ENCODE results near the gene UBASH3B.

Gene UBASH3B

DNA sequence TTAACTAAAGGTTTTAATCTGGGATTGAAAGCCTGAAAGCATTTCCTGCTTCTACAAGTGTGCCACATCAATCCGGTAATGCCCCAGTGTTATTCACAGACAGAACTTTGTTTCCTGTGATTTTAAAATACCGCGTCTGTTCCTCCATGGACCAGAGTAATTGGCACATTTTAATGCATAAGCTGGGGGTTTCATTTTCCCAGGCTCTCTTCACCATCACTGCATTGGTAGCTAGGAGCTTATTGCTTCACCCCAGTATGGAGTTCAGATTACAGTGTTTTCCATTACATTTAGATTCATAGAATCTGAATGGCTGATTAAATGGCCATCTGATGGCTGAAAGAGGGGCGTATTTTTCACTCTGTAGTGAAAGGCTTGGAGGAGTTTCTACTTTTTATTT lies 157.1 kb downstream of the UBASH3B start:
- Histone ChIP-seq H3K36me3 (ENCODE audit: control insufficient read depth, insufficient read depth, low read length) (no peaks in the 10 kb centered on the region), H3K4me2 (ENCODE audit: low read length) (no peak overlapping the region), H2AFZ (no peak overlapping the region), H3K4me1 (peaks cover 5% of the 10 kb centered on the region), H3K4me3 (ENCODE audit: low read depth, low read length) (no peak overlapping the region), H3K9me3 (ENCODE audit: control insufficient read depth, low read length) (no peaks in the 10 kb centered on the region), H3K27me3 (ENCODE audit: control insufficient read depth, insufficient read depth, low read length) (no peaks in the 10 kb centered on the region), H3K9ac (no peak overlapping the region), H3K79me2 (no peaks in the 10 kb centered on the region), H3K27ac (no peak overlapping the region)
- TF ChIP-seq, protein P1, sequence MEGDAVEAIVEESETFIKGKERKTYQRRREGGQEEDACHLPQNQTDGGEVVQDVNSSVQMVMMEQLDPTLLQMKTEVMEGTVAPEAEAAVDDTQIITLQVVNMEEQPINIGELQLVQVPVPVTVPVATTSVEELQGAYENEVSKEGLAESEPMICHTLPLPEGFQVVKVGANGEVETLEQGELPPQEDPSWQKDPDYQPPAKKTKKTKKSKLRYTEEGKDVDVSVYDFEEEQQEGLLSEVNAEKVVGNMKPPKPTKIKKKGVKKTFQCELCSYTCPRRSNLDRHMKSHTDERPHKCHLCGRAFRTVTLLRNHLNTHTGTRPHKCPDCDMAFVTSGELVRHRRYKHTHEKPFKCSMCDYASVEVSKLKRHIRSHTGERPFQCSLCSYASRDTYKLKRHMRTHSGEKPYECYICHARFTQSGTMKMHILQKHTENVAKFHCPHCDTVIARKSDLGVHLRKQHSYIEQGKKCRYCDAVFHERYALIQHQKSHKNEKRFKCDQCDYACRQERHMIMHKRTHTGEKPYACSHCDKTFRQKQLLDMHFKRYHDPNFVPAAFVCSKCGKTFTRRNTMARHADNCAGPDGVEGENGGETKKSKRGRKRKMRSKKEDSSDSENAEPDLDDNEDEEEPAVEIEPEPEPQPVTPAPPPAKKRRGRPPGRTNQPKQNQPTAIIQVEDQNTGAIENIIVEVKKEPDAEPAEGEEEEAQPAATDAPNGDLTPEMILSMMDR (IDR thresholded peaks at IDR 0.05): no peak

- Histone ChIP-seq H3K9me3 (ENCODE audit: control insufficient read depth, low read length) (no peaks in the 10 kb centered on the region), H3K27ac (no peak overlapping the region), H3K79me2 (no peaks in the 10 kb centered on the region), H3K9ac (no peak overlapping the region), H3K4me3 (ENCODE audit: low read depth, low read length) (no peak overlapping the region), H3K27me3 (ENCODE audit: control insufficient read depth, insufficient read depth, low read length) (no peaks in the 10 kb centered on the region), H3K4me1 (peaks cover 5% of the 10 kb centered on the region), H2AFZ (no peak overlapping the region), H3K36me3 (ENCODE audit: control insufficient read depth, insufficient read depth, low read length) (no peaks in the 10 kb centered on the region), H3K4me2 (ENCODE audit: low read length) (no peak overlapping the region)
- TF ChIP-seq, protein P1 (IDR thresholded peaks at IDR 0.05): no peak
These were observed 157.8 kb downstream of the UBASH3B start for GRCh38 chr11:122813176-122813893.

GRCh38 chr11:122813894-122814270 lies 158.4 kb downstream of the UBASH3B start:
- H3K9ac ChIP-seq: no peak overlapping the region
- no peak overlapping the region for H3K27ac ChIP-seq
- peaks cover 5% of the 10 kb centered on the region for H3K4me1 ChIP-seq
- TF ChIP-seq, protein P1 (IDR thresholded peaks at IDR 0.05): no peak
- no peaks in the 10 kb centered on the region for H3K9me3 ChIP-seq (ENCODE audit: control insufficient read depth, low read length)
- no peak overlapping the region for H2AFZ ChIP-seq
- no peaks in the 10 kb centered on the region for H3K27me3 ChIP-seq (ENCODE audit: control insufficient read depth, insufficient read depth, low read length)
- no peak overlapping the region for H3K4me2 ChIP-seq (ENCODE audit: low read length)
- H3K4me3 ChIP-seq (ENCODE audit: low read depth, low read length): no peak overlapping the region
- no peaks in the 10 kb centered on the region for H3K79me2 ChIP-seq
- no peaks in the 10 kb centered on the region for H3K36me3 ChIP-seq (ENCODE audit: control insufficient read depth, insufficient read depth, low read length)

- no peaks in the 10 kb centered on the region for H3K36me3 ChIP-seq (ENCODE audit: control insufficient read depth, insufficient read depth, low read length)
- no peak overlapping the region for H3K4me2 ChIP-seq (ENCODE audit: low read length)
- no peaks in the 10 kb centered on the region for H3K79me2 ChIP-seq
- peaks cover 5% of the 10 kb centered on the region for H3K4me1 ChIP-seq
- no peaks in the 10 kb centered on the region for H3K9me3 ChIP-seq (ENCODE audit: control insufficient read depth, low read length)
- no peak overlapping the region for H3K4me3 ChIP-seq (ENCODE audit: low read depth, low read length)
- no peak overlapping the region for H2AFZ ChIP-seq
- TF ChIP-seq, protein P1 (IDR thresholded peaks at IDR 0.05): no peak
- H3K27ac ChIP-seq: no peak overlapping the region
- H3K27me3 ChIP-seq (ENCODE audit: control insufficient read depth, insufficient read depth, low read length): no peaks in the 10 kb centered on the region
- H3K9ac ChIP-seq: no peak overlapping the region
These were observed 158.9 kb downstream of the UBASH3B start for GRCh38 chr11:122814401-122814800.

- no peak overlapping the region for H3K4me2 ChIP-seq (ENCODE audit: low read length)
- no peaks in the 10 kb centered on the region for H3K27me3 ChIP-seq (ENCODE audit: control insufficient read depth, insufficient read depth, low read length)
- no peak overlapping the region for H2AFZ ChIP-seq
- no peak overlapping the region for H3K4me3 ChIP-seq (ENCODE audit: low read depth, low read length)
- no peak overlapping the region for H3K9ac ChIP-seq
- no peaks in the 10 kb centered on the region for H3K9me3 ChIP-seq (ENCODE audit: control insufficient read depth, low read length)
- peaks cover 5% of the 10 kb centered on the region for H3K4me1 ChIP-seq
- H3K79me2 ChIP-seq: no peaks in the 10 kb centered on the region
- H3K36me3 ChIP-seq (ENCODE audit: control insufficient read depth, insufficient read depth, low read length): no peaks in the 10 kb centered on the region
- TF ChIP-seq, protein P1 (IDR thresholded peaks at IDR 0.05): no peak
- peak overlapping the region; percentile 76 for H3K27ac ChIP-seq
These were observed 160.4 kb downstream of the UBASH3B start for GRCh38 chr11:122815900-122816299.

All from parathyroid adenoma (tissue), 2 donors.